ENCODE data around the gene DHRS7C.

GRCh38 chr17:9792181-9792840, 919 bp upstream of the DHRS7C start:
- TF ChIP-seq CTCF (IDR thresholded peaks at IDR 0.05) (no peak), AFF4 (CRISPR knock-in tag; IDR thresholded peaks at IDR 0.05; ENCODE audit: borderline replicate concordance) (no peak), ELF4 (CRISPR knock-in tag; IDR thresholded peaks at IDR 0.05; ENCODE audit: low read depth) (no peak), E2F4 (CRISPR knock-in tag; IDR thresholded peaks at IDR 0.05; ENCODE audit: borderline replicate concordance, low read depth) (no peak), SOX15 (CRISPR knock-in tag; IDR thresholded peaks at IDR 0.05) (no peak), ZSCAN18 (CRISPR knock-in tag; IDR thresholded peaks at IDR 0.05) (no peak), JUN (CRISPR knock-in tag; IDR thresholded peaks at IDR 0.05) (no peak), MLX (CRISPR knock-in tag; IDR thresholded peaks at IDR 0.05) (no peak), ZNF232 (CRISPR knock-in tag; IDR thresholded peaks at IDR 0.05) (no peak)

Data from WTC11 (cell line).